ENCODE measurements around the gene NELL1.

Gene NELL1

DNA sequence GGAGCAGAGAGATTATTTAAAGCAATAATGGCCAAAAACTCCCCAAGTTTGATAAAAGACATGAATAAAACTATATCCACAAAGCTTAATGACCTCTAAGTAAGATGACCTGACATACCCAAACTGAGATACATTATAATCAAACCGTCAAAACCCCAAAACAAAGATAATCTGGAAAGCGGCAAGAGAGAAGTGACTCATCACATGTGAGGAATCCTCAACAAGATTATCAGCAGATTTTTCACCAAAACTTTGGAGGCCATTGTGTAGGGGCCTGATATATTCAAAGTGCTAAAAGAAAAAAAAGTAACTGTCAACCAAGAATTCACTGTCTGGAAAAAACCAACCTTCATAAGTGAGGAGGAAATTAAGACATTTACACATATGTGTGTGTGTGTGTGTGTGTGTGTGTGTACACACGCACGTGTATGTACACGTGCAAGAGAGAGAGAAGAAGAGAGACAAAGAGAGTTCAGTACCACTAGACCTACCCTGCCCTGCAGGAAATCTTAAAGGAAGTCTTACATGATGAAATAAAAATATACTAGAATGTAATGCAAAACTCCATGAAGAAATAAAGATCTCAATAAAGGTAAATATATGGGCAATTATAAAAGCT lies 752.4 kb downstream of the NELL1 start:
- DNase-seq (ENCODE audit: low spot score): no peak

DNA sequence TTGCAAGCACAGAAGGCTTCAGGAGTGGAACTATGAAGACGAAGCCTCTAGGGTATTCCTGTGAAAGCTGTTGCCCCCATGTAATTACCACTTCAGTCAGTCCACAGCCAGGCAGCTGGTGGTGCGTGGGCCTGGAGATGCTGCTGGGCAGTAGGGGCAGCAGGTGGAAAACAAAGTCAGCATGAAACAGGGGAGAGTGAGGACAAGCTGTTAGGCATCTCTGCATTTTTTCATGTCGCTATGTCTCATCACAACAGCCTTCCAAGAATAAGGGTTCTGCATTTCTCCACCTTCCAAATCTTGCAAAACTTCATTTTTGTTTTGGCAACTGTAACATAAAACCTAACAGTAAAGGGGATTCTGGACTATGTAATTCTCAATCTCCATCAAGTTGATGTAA lies 757.5 kb downstream of the NELL1 start:
- DNase-seq (ENCODE audit: low spot score): no peak

- DNase-seq (ENCODE audit: low spot score): no peak
Measured at GRCh38 chr11:21427726-21428125, 758.3 kb downstream of the NELL1 start.

- no peak for DNase-seq (ENCODE audit: low spot score)
Measured at GRCh38 chr11:21428796-21429195, 759.4 kb downstream of the NELL1 start.

DNA sequence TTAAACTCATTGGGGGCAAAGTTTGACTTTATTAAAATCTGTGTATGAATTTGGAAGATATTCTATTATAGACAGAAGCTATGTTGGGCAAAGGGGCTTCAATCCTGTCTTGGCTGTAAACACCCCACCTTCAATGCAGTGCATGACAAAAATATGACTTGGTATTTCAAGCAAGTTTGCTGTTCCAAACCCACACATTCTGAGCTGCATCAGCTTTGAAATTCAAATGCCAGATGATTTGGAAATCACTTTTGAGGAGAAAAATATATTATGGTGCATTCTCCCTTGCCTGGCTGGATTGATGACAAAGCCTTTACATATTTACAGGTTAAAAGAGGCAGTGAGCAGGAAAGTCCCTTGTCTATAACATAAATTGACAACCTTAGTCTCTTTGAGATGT lies 760.0 kb downstream of the NELL1 start:
- no peak for DNase-seq (ENCODE audit: low spot score)

GRCh38 chr11:21430537-21430936 lies 761.2 kb downstream of the NELL1 start:
- DNase-seq (ENCODE audit: low spot score): no peak

GRCh38 chr11:21446939-21447590 lies 777.7 kb downstream of the NELL1 start:
- DNase-seq (ENCODE audit: low spot score): no peak

DNA sequence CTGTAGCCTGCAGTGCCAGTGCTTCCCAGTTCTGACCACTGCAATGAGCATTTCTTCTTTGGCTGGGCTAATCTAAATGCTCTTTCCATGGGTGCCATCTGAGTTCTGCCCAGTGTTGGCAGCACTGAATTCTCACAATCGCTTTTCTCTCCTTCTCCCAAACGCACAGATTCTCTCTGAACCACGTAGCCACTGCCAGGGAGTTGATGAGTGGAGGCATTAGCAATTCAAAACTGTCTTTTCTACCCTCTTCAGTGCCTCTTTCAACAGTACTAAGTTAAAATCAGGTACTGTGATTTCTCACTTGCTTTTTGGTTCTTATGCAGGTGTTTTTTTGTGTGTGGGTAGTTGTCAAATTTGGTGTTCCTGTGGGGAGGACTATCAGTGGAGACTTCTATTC lies 778.5 kb downstream of the NELL1 start:
- no peak for DNase-seq (ENCODE audit: low spot score)

GRCh38 chr11:21456186-21456585 lies 786.8 kb downstream of the NELL1 start:
- no peak for DNase-seq (ENCODE audit: low spot score)

GRCh38 chr11:21460082-21460481 lies 790.7 kb downstream of the NELL1 start:
- no peak for DNase-seq (ENCODE audit: low spot score)

DNA sequence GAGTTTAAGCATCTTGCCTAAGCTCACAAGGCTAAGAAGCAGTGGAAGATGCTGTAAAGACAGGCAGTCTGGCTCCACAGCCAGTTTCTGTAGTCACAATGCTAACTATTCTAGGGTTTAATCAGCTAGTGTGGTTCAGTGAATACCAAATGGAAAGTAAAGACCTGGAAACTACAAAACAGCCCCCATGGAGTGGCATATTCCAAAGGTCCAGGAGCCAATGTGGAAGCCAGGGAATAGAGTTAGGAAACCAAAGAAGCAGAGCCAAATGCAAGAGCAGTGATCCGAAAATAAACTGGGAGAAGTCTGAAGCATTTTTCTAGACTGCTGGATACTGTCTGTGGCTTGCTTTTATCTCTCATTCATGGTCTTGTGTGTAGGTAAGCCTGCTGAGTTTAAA lies 792.3 kb downstream of the NELL1 start:
- no peak for DNase-seq (ENCODE audit: low spot score)

- no peak for DNase-seq (ENCODE audit: low spot score)
Measured at GRCh38 chr11:21464601-21465193, 795.3 kb downstream of the NELL1 start.

DNA sequence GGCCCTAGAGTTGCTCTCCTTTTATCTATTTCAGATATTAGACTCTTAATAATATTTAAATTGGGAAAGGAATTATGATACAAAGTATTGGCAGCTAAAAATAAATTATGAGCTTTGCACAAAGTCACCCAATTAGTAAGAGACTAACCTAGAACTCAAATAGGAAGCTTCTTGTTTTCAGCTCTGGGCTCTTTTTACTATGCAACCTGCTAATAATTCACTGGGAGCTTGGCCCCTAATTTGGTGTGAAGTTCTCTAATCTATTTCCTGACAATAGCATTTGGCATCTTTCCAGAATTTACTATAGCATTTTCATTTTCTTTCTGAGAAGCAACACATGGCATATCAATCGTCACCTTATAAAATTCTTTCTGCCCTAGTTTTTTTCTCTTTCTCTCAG lies 795.8 kb downstream of the NELL1 start:
- DNase-seq (ENCODE audit: low spot score): no peak

DNA sequence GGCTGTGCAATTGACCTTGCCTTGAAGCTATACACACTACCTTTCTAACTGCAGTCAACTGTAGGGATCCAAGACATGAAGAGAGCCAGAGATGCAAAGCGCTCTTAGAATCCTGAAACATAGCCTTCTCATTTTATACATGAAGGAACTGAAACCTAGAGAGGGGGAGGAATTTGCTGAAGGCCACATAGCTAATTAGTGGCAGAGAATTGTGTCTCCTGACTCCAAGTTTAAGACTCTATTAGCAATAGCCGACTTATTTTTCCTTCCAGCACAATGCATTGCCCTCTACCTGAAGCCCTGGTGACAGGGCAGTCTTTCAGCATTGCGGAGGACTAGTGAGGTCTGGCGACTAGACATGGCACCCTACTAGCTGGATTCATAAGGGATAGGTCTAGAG lies 796.5 kb downstream of the NELL1 start:
- DNase-seq (ENCODE audit: low spot score): no peak

DNA sequence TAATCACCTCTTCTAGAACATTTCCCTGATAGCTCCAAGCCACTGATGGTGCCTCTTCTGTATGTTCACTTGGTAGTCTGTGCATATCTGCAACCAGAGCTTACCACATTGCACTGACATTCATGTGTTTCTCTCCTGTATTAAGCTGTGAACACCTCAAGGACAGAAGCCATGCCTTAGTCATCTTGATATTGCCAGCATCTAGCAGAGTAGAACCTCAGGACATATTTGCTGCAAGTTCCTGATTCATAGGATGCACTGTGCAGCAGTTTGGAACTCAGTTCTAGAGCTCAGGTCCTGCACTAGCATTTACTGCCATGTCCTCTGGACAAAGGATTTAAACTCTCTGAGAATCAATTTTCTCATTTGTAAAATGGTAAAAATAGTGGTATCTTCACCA lies 801.1 kb downstream of the NELL1 start:
- no peak for DNase-seq (ENCODE audit: low spot score)

GRCh38 chr11:21472261-21472660 lies 802.9 kb downstream of the NELL1 start:
- no peak for DNase-seq (ENCODE audit: low spot score)

- DNase-seq (ENCODE audit: low spot score): no peak
Measured at GRCh38 chr11:21474529-21474928, 805.1 kb downstream of the NELL1 start.

DNA sequence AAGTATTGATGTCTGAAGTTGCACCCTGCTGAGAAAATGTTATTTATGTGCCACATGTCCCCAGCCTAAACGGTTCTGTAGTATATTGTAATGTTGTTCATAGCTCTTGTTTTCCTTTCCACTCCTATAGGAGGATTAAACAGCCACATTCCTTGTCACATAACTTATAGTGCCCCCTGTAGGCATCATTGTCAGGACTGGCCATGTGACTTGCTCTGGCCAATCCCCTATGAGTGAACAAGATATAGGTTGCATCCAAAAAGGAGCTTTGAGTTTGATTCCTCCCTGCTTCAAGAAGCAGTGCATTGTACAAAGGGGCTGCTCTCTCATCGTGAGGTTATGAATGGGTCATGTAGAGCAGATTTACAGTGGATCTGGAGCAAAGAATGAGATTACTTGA lies 805.9 kb downstream of the NELL1 start:
- no peak for DNase-seq (ENCODE audit: low spot score)

GRCh38 chr11:21476588-21476987 lies 807.2 kb downstream of the NELL1 start:
- no peak for DNase-seq (ENCODE audit: low spot score)

- no peak for DNase-seq (ENCODE audit: low spot score)
Measured at GRCh38 chr11:21480240-21480639, 810.9 kb downstream of the NELL1 start.

GRCh38 chr11:21481255-21481654 lies 811.9 kb downstream of the NELL1 start:
- DNase-seq (ENCODE audit: low spot score): no peak

DNA sequence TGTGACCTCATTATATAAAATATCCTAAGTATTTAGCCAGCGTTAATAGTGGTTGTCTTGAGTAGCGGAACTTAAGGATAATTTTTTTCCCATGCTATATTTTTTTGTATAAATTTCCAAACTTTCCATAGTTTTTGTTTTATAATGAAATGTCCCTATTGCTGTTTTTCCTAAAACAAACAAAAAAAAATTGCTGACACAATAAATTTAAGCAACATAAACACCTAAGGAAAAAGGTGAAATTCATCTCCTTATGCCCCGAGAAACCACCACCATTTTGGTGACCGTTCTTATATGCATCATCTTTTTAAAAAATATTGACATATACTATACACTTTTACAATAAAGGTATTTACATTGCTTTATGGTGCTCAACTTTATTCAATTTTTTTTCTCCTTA lies 814.7 kb downstream of the NELL1 start:
- DNase-seq (ENCODE audit: low spot score): no peak

DNA sequence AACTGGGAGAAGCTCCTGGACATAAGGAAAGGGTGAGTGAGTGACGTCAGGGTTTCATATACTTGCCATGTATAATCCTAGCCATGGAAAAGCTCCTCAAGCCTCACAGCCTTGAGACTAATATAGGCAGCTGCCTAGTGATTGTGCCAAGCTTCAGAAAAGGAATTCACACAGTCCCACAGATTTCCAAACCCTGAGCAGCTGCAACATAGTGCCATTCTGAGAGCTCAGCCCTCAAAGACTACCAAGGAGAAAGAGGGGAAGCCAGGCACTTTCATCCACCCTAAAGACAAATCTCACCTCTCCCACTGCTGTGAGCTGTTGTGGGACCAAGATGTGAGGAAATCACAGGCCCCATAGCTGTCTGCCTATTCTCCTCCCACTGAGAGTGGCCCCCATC lies 815.6 kb downstream of the NELL1 start:
- DNase-seq (ENCODE audit: low spot score): no peak

DNA sequence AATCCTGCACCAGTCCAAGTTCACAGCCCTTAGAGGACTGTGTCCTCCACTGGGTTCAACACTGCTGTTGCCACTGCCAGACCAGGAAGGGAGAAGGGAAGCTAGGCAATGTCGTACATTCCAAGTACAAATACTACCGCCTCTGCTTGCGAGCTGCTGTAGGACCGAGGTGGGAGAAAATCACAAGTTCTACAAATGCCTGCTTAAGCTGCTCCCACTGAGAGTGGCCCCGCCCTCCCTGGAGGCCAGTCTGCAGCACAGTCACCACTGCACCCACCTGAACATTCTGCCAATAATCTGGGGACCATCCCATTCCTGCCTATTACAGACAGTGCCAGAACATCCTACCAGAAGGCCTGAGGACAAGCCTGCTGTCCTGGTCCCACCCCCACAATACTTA lies 816.0 kb downstream of the NELL1 start:
- DNase-seq (ENCODE audit: low spot score): no peak
